Endothelial cell (in vitro differentiated cells): ENCODE measurements around the gene KCNIP4. TPM values are rescaled to one million over a fixed set of nuclear protein-coding genes. Genes with fewer than 3 reads are reported as not detected.

Experiments
- DNase-seq: peaks from one replicate; pipeline ENCODE4 v3.0.0; 2021; ENCODE audit warnings: low spot score
- H3K27ac Mint-ChIP-seq: one replicate; pipeline ENCODE4 v1.8.0; 2021; ENCODE audit warnings: mixed read lengths, inconsistent platforms; ENCODE audit not compliant: unreplicated experiment
- H3K27me3 Mint-ChIP-seq: one replicate; pipeline ENCODE4 v1.8.0; 2021; ENCODE audit warnings: mild to moderate bottlenecking, moderate library complexity, mixed read lengths, inconsistent platforms; ENCODE audit not compliant: unreplicated experiment
- H3K36me3 Mint-ChIP-seq: one replicate; pipeline ENCODE4 v1.8.0; 2021; ENCODE audit warnings: mild to moderate bottlenecking, low read depth, mixed read lengths, inconsistent platforms; ENCODE audit not compliant: unreplicated experiment
- H3K4me1 Mint-ChIP-seq: one replicate; pipeline ENCODE4 v1.8.0; 2021; ENCODE audit warnings: mild to moderate bottlenecking, mixed read lengths, inconsistent platforms; ENCODE audit not compliant: unreplicated experiment
- H3K4me3 Mint-ChIP-seq: one replicate; pipeline ENCODE4 v1.8.0; 2021; ENCODE audit warnings: mild to moderate bottlenecking, mixed read lengths, inconsistent platforms; ENCODE audit not compliant: unreplicated experiment
- H3K9me3 Mint-ChIP-seq: one replicate; pipeline ENCODE4 v1.8.0; 2021; ENCODE audit warnings: mixed read lengths, inconsistent platforms; ENCODE audit not compliant: unreplicated experiment
- total RNA-seq: library from RNA; stranded (reverse); fragmentation: NEBNext Ultra II Directional; extraction: Animal tissue kit (Norgen Biotek cat#: 25700); gene quantifications from one replicate; pipeline ENCODE4 v1.2.1, GENCODE V29; 2021; ENCODE audit not compliant: unreplicated experiment
- TF ChIP-seq, protein P1 (sequence below): fragments of 200-600 bp; sonication (generic); IDR thresholded peaks from one replicate; pipeline ENCODE4 v1.5.0; 2021; ENCODE audit warnings: antibody characterized with exemption; ENCODE audit not compliant: unreplicated experiment

Gene KCNIP4
- total RNA-seq, 1 donor from 2014 or later, result 0.31 TPM

DNA sequence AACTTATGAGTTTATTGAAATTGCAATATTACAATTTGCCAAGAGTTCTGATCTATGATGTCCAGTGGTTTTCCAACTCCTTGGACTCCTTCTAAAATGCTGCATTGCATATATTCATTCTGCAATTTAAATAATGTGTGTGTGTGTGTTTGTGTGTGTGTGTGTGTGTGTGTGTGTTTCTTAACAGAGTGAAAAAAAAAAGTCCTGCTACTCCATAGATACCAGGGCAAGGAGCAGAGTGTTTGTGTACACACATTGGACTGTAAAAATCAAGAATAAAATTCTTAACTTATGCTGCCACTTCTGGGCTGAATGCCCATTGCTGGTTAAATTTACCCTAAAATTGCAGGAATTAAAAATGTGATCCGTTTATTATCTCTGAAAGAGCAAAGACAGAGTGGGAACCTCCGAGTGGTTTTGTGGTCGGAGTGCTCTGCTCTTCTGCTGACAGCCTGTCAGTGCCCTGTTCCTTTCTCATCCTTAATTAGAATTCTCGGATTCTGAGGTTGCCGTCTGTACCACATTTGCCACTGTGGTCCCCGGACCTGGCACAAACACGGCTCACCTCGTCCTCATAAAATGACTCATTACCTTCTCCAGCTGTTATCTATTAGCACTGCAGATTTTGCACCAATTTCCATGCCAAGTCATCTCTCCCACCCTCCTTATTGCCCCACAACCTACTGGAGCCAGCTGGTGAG is 355.5 kb downstream of the KCNIP4 start:
- H3K27me3 Mint-ChIP-seq, result peaks cover 4% of the 10 kb centered on the region
- H3K9me3 Mint-ChIP-seq, result no peaks in the 10 kb centered on the region
- TF ChIP-seq, protein P1, sequence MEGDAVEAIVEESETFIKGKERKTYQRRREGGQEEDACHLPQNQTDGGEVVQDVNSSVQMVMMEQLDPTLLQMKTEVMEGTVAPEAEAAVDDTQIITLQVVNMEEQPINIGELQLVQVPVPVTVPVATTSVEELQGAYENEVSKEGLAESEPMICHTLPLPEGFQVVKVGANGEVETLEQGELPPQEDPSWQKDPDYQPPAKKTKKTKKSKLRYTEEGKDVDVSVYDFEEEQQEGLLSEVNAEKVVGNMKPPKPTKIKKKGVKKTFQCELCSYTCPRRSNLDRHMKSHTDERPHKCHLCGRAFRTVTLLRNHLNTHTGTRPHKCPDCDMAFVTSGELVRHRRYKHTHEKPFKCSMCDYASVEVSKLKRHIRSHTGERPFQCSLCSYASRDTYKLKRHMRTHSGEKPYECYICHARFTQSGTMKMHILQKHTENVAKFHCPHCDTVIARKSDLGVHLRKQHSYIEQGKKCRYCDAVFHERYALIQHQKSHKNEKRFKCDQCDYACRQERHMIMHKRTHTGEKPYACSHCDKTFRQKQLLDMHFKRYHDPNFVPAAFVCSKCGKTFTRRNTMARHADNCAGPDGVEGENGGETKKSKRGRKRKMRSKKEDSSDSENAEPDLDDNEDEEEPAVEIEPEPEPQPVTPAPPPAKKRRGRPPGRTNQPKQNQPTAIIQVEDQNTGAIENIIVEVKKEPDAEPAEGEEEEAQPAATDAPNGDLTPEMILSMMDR, result no peak
- no peak overlapping the region for H3K27ac Mint-ChIP-seq
- DNase-seq, result no peak
- no peaks in the 10 kb centered on the region for H3K4me1 Mint-ChIP-seq
- H3K4me3 Mint-ChIP-seq, result no peak overlapping the region
- no peaks in the 10 kb centered on the region for H3K36me3 Mint-ChIP-seq

DNA sequence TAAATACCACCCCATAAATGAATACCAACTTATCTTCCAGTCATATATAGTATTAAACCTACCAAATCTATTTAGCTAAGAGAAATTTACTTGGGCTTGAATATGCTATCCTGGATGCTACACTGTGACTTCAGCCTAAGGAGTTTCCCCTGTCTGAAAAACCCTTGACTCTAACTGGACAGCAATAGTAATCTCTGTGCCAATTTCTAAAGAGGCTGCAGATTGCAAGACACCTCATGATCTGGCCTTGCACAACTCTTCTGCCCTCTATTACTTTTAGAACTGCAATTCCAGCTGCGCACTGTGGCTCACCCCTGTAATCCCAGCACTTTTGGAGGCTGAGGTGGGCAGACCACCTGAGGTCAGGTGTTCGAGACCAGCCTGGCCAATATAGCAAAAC is 371.5 kb downstream of the KCNIP4 start:
- H3K4me3 Mint-ChIP-seq, result no peak overlapping the region
- H3K4me1 Mint-ChIP-seq, result no peaks in the 10 kb centered on the region
- TF ChIP-seq, protein P1, result no peak
- H3K36me3 Mint-ChIP-seq, result no peaks in the 10 kb centered on the region
- H3K27ac Mint-ChIP-seq, result no peak overlapping the region
- DNase-seq, result no peak
- no peaks in the 10 kb centered on the region for H3K9me3 Mint-ChIP-seq
- H3K27me3 Mint-ChIP-seq, result no peaks in the 10 kb centered on the region

GRCh38 chr4:21571100-21571499 is 377.5 kb downstream of the KCNIP4 start:
- no peaks in the 10 kb centered on the region for H3K36me3 Mint-ChIP-seq
- no peaks in the 10 kb centered on the region for H3K4me1 Mint-ChIP-seq
- no peak overlapping the region for H3K4me3 Mint-ChIP-seq
- no peaks in the 10 kb centered on the region for H3K9me3 Mint-ChIP-seq
- H3K27ac Mint-ChIP-seq, result no peak overlapping the region
- TF ChIP-seq, protein P1, result no peak
- no peak for DNase-seq
- no peaks in the 10 kb centered on the region for H3K27me3 Mint-ChIP-seq

DNA sequence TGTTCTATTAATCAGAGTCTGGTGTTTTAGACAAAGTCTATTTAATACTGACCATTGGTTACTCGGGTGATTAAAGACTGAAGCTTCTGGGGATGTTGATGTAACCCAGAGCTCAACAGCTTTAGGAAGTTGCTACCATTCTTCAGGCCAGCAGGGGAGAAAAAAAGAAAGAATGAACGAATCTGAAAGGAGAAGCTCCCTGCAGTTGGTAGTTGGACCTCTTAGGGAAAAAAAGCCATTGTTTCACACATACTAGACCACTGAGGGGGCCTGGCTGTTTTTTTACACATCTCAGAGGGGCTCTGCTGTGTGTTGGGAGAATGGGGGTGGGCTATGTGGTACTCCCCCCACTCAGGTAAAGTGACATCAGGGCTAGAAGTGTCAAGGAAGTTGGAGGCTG is 378.9 kb downstream of the KCNIP4 start:
- Mint-ChIP-seq H3K4me1 (no peaks in the 10 kb centered on the region), H3K27ac (no peak overlapping the region), H3K27me3 (no peaks in the 10 kb centered on the region), H3K9me3 (no peaks in the 10 kb centered on the region), H3K4me3 (no peak overlapping the region), H3K36me3 (no peaks in the 10 kb centered on the region)
- TF ChIP-seq, protein P1, result no peak
- no peak for DNase-seq

GRCh38 chr4:21555083-21555482 is 393.5 kb downstream of the KCNIP4 start:
- no peaks in the 10 kb centered on the region for H3K9me3 Mint-ChIP-seq
- H3K36me3 Mint-ChIP-seq, result no peaks in the 10 kb centered on the region
- no peaks in the 10 kb centered on the region for H3K4me1 Mint-ChIP-seq
- no peak overlapping the region for H3K27ac Mint-ChIP-seq
- TF ChIP-seq, protein P1, result no peak
- H3K4me3 Mint-ChIP-seq, result no peak overlapping the region
- no peaks in the 10 kb centered on the region for H3K27me3 Mint-ChIP-seq
- no peak for DNase-seq
